ENCODE measurements around the gene GDPD3.
"Not testable (repeated sequence)": the region's sequence is repeated elsewhere in the genome, so short reads cannot be mapped to it uniquely, and the experiment has no call there.

Gene GDPD3

DNA sequence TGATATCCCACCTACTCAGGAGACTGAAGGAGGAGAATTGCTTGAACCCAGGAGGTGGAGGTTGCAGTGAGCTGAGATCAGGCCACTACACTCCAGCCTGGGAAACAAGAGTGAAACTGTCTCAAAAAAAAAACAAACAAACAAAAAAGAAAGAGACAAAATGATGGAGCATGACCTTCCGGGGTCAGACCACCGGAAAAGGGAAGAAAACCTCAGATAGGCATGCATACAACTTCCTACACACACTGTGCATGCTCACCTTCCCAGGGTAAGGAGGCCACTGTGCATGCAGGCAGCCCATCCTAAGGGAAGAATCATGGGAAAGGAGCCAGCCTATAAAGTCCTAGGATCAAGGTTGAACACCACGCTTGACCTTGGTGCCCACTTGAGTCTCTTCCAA is 19.3 kb upstream of the GDPD3 start:
- peak overlapping the region; percentile 43 to 76 (median 63) for H3K4me2 ChIP-seq
- peaks cover 27 to 59% (median 34%) of the 10 kb centered on the region in 10 experiments for H3K4me1 ChIP-seq
- H4K20me1 ChIP-seq, result no peaks in the 10 kb centered on the region
- H3K9ac ChIP-seq, result no peak overlapping the region
- peaks cover 0 to 37% (median 23%) of the 10 kb centered on the region in 11 experiments; a peak in 20 of 22 replicates for H3K9me3 ChIP-seq (replicated peaks in 1 of 11)
- H3K36me3 ChIP-seq, result no peaks in the 10 kb centered on the region
- H3K27me3 ChIP-seq, result no peaks in the 10 kb centered on the region
- peak overlapping the region in 7 of 11 experiments; percentile 5 to 69 (median 38); a peak in 12 of 22 replicates for H3K27ac ChIP-seq
- peak overlapping the region in 1 of 10 experiments; percentile 0; a peak in 1 of 20 replicates for H3K4me3 ChIP-seq
- no peak for TF ChIP-seq Cebpa-rat (IDR thresholded peaks at IDR 0.05)

DNA sequence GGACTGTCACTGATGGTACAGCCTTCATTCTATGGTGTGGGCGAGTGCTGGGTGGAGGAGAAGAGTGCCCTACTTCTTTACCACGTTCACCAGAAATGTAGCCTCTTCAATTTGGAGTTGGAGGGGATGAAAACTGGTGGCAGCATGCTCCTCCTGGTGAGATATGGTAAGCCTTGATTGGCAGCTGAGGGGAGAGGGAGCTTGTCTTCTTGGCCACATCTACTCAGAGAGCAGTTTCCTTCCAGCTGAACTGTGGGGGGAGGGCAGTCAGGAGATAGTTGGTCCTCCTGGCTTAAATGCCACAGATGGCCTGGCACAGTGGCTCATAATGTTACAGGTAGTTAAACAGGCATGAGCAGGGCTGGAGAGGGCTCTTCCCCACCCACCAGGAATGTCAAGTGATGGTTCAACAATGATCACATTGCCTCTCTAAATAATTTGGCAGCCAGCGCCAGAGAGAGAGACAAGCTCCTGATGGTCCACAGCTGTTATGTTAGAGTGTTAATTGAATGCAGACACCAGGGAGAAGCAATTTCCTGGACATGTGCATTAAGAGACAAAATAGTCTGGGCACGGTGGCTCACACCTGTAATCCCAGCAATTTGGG is 18.6 kb upstream of the GDPD3 start:
- no peak for TF ChIP-seq Cebpa-rat (IDR thresholded peaks at IDR 0.05)
- H3K9ac ChIP-seq, result no peak overlapping the region
- no peaks in the 10 kb centered on the region for H3K27me3 ChIP-seq
- H4K20me1 ChIP-seq, result no peaks in the 10 kb centered on the region
- peak overlapping the region in 1 of 10 experiments; percentile 16; a peak in 3 of 20 replicates for H3K4me3 ChIP-seq
- peaks cover 26 to 52% (median 32%) of the 10 kb centered on the region in 10 experiments for H3K4me1 ChIP-seq
- H3K27ac ChIP-seq, result peak overlapping the region in 7 of 11 experiments; percentile 5 to 69 (median 38); a peak in 13 of 22 replicates
- H3K9me3 ChIP-seq (replicated peaks in 1 of 11), result peaks cover 0 to 37% (median 23%) of the 10 kb centered on the region in 11 experiments; a peak in 20 of 22 replicates
- no peaks in the 10 kb centered on the region for H3K36me3 ChIP-seq
- H3K4me2 ChIP-seq, result peak overlapping the region; percentile 43 to 76 (median 63)

DNA sequence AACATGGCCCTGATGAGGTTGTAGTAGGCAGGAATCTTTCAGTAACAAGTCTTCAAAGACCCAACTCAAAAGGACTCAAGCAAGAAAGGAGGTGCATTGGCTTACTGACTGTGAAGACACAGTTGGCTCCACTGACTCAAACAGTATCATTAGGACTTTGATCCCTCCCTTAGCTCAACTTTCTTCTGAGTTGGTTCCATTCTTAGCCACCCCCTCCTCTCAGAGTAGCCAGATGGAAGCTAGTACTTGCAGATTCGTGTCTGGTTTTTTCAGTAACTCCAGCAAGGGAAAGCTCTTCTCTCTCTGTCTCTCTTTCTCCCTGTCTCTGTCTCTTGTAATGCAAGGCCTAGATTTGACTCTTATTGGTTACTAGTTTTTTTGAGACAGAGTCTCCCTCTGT is 14.7 kb upstream of the GDPD3 start:
- H4K20me1 ChIP-seq, result no peaks in the 10 kb centered on the region
- no peak for TF ChIP-seq Cebpa-rat (IDR thresholded peaks at IDR 0.05)

DNA sequence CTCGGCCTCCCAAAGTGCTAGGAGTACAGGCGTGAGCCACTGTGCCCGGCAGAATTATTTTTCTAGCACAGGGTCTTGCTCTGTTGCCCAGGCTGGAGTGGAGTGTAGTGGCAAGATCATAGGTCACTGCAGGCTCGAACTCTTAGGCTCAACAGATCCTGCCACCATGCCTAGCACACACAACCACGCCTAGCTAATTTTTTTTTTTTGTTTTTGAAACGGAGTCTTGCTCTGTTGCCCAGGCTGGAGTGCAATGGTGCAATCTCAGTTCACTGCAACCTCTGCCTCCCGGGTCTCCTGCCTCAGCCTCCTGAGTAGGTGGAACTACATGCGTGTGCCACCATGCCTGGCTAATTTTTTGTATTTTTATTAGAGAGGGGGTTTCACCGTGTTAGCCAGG is 12.4 kb upstream of the GDPD3 start:
- not testable (repeated sequence) for H3K9ac ChIP-seq, H3K4me3 ChIP-seq, H4K20me1 ChIP-seq, H3K27me3 ChIP-seq, H3K36me3 ChIP-seq, H3K4me2 ChIP-seq, H3K27ac ChIP-seq
- peaks cover 18 to 42% (median 32%) of the 10 kb centered on the region in 10 experiments for H3K4me1 ChIP-seq
- peaks cover 0 to 13% (median 10%) of the 10 kb centered on the region in 11 experiments; a peak in 17 of 22 replicates for H3K9me3 ChIP-seq (replicated peaks in 1 of 11)

More for the DNA sequence above, 14.7 kb upstream of the GDPD3 start:
- H3K4me1 ChIP-seq, result peaks cover 25 to 44% (median 36%) of the 10 kb centered on the region in 10 experiments
- peaks cover 0 to 35% (median 23%) of the 10 kb centered on the region in 11 experiments; a peak in 20 of 22 replicates for H3K9me3 ChIP-seq (replicated peaks in 1 of 11)
- no peak overlapping the region for H3K27ac ChIP-seq
- H3K36me3 ChIP-seq, result no peaks in the 10 kb centered on the region
- H3K9ac ChIP-seq, result no peak overlapping the region
- no peak overlapping the region for H3K4me2 ChIP-seq
- no peak overlapping the region for H3K4me3 ChIP-seq
- no peaks in the 10 kb centered on the region for H3K27me3 ChIP-seq

DNA sequence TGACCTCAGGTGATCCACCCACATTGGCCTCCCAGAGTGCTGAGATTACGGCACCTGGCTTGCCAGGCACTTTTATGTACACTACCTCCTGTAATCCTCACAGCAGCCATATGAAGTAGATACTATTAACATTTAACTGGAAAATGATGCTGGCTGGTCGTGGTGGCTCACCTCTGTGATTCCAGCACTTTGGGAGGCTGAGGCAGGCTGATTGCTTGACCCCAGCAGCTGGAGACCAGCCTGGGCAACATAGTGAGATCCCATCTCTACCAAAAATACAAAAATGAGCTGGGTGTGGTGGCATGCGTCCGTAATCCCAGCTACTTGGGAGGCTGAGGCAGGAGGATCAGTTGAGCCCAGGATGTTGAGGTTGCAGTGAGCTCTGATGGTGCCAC is 11.6 kb upstream of the GDPD3 start:
- Histone ChIP-seq H3K4me1 (peaks cover 18 to 43% (median 34%) of the 10 kb centered on the region in 10 experiments), H3K4me2 (0 out of 22 replicates have a peak overlapping the region, but pooled peaks of 1 of the 11 experiments have one; percentile 69), H3K27ac (no peak overlapping the region), H4K20me1 (no peaks in the 10 kb centered on the region), H3K4me3 (no peak overlapping the region), H3K36me3 (peaks cover 0 to 16% (median 0%) of the 10 kb centered on the region in 11 experiments; a peak in 7 of 22 replicates), H3K27me3 (no peaks in the 10 kb centered on the region), H3K9me3 (replicated peaks in 1 of 11) (peaks cover 0 to 6% (median 3%) of the 10 kb centered on the region in 11 experiments; a peak in 10 of 22 replicates), H3K9ac (no peak overlapping the region)
- TF ChIP-seq Cebpa-rat (IDR thresholded peaks at IDR 0.05), result no peak

DNA sequence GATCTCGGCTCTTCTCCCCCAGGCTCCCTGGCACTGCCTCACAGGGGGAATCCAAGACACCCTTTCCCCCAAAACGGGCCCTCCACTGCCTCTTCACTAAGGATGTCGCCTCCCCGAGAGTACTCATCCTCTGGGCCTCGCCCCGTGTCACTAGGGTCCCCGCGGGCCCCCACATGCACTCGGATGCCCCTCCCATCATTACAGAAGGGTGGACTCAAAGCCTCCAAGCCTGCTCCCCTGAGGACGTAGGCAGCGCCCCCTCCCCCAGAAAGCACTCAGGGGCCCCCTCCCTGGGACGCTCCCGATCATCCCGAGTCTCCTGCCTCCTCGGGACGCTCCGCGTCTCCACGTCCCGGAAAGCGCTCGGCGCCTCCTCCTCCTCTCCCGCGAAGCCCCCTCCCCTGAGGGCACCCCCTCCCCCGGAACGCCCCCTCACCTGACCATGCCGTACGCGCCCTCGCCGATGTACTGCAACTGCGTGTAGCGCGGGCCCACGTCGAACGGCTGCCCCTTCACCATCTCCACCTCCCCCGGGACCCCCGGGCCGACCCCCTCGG is 9.3 kb upstream of the GDPD3 start:
- Histone ChIP-seq H3K36me3 (peaks cover 8 to 39% (median 18%) of the 10 kb centered on the region in 11 experiments; a peak in 20 of 22 replicates), H3K9me3 (replicated peaks in 1 of 11) (no peaks in the 10 kb centered on the region), H3K4me3 (peak overlapping the region; percentile 71 to 86 (median 78)), H3K4me1 (peaks cover 28 to 54% (median 42%) of the 10 kb centered on the region in 10 experiments), H3K9ac (peak overlapping the region; percentile 80 to 94 (median 90)), H4K20me1 (no peaks in the 10 kb centered on the region), H3K4me2 (peak overlapping the region; percentile 84 to 99 (median 97)), H3K27ac (peak overlapping the region; percentile 38 to 93 (median 84); a peak in 21 of 22 replicates), H3K27me3 (no peaks in the 10 kb centered on the region)
- TF ChIP-seq Cebpa-rat (IDR thresholded peaks at IDR 0.05), result no peak

DNA sequence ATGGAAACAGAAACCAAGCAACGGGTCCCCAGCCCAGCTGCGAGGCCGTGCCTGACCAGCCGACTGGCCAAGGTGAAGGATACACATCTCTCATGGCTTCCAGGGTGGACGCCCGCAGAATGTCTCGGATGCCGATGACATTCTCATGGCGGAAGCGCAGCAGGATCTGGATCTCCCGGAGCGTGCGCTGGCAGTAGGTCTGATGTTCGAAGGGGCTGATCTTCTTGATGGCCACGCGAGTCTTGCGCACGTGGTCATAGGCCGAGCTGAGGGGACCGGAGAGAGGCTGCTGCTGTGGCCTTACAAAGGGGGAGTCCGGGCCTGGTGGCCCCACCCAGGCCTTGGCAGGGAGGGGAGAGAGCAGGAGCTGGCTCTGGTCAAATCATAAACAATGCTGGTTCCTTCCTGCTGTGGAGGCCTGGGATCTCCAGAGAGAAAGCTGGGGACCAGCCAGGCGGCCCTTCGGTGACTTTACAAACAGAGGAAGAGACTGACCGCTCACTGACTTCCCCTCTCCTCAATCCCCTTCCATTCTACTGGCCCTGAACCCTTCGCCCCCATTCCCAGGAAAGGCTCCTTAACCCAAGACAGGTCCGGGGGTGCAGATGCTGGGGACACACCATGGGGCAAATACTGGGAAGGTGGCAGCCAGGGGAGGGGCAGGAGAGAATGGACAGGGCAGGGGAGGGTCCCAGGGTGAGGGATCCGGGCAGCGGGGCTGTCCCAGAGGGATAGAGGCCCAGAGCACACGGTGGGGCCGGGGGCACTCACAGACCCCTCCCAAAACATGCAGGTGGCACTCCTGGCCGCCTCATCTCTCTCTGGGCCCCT is 8.6 kb upstream of the GDPD3 start:
- no peaks in the 10 kb centered on the region for H3K9me3 ChIP-seq (replicated peaks in 1 of 11)
- H3K27ac ChIP-seq, result peak overlapping the region; percentile 38 to 93 (median 84); a peak in 21 of 22 replicates
- no peaks in the 10 kb centered on the region for H3K27me3 ChIP-seq
- H3K4me1 ChIP-seq, result peaks cover 28 to 54% (median 40%) of the 10 kb centered on the region in 10 experiments
- no peak for TF ChIP-seq Cebpa-rat (IDR thresholded peaks at IDR 0.05)
- H3K36me3 ChIP-seq, result peaks cover 12 to 46% (median 25%) of the 10 kb centered on the region in 11 experiments; a peak in 20 of 22 replicates
- no peaks in the 10 kb centered on the region for H4K20me1 ChIP-seq
- H3K9ac ChIP-seq, result peak overlapping the region; percentile 80 to 94 (median 90)
- H3K4me2 ChIP-seq, result peak overlapping the region; percentile 84 to 99 (median 97)
- H3K4me3 ChIP-seq, result peak overlapping the region; percentile 71 to 86 (median 78)

DNA sequence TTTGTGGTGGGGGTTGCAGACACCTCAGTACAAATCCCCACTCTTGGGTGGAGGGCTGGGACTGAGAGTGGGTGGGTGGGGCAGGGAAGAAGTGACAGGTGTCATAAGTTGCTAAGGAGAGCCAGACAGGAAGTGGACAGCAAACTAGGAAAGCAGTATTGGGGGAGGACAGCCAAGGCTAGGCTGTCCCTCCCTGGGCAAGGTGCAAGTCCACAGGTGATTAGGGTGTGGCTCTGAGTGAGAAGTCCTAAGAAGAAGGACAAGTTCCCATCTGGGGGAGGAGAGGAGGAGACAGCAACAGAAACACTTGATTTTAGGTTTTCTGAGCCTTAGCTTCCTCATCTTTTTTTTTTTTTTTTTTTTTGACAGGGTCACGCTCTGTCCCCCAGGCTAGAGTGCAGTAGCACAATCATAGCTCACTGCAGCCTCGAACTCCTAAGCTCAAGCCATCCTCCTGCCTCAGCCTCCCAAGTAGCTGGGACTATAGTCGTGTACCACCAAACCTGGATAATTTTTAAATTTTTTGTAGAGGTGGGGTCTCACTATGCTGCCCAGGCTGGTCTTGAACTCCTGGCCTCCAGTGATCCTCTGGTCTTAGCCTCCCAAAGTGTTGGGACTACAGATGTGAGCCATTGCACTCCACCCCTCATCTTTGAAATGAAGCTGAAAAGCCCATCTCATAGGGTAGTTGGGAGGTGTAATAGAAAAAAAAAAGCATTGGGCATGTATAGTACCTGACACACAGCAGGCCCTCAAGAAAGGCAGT is 7.2 kb upstream of the GDPD3 start:
- H3K27ac ChIP-seq, result no peak overlapping the region
- H3K4me2 ChIP-seq, result peak overlapping the region in 6 of 11 experiments; percentile 4 to 98 (median 49); a peak in 6 of 22 replicates
- H3K4me1 ChIP-seq, result peaks cover 28 to 54% (median 38%) of the 10 kb centered on the region in 10 experiments
- peak overlapping the region in 1 of 11 experiments; percentile 94; a peak in 1 of 22 replicates for H3K9ac ChIP-seq
- H4K20me1 ChIP-seq, result no peaks in the 10 kb centered on the region; a peak in 1 of 22 replicates
- no peak for TF ChIP-seq Cebpa-rat (IDR thresholded peaks at IDR 0.05)
- H3K27me3 ChIP-seq, result no peaks in the 10 kb centered on the region
- H3K9me3 ChIP-seq (replicated peaks in 1 of 11), result no peaks in the 10 kb centered on the region
- peaks cover 12 to 60% (median 38%) of the 10 kb centered on the region in 11 experiments; a peak in 21 of 22 replicates for H3K36me3 ChIP-seq
- H3K4me3 ChIP-seq, result no peak overlapping the region
